ENCODE data around the gene TTF1. TPM values are rescaled to one million over a fixed set of nuclear protein-coding genes. Genes with fewer than 3 reads are reported as not detected.

TTF1 gene
- total and polyA plus RNA-seq, 2 of the 13 experiments (the other 11 are each of a cell fraction or from before 2014, with no cell fraction given) = 3.4 to 9.8 TPM

- TF ChIP-seq CSRNP2 (CRISPR knock-in tag; conservative IDR thresholded peaks at IDR 0.05; ENCODE audit: low read depth) = no peak
- TF ChIP-seq SMAD3 (CRISPR knock-in tag; IDR thresholded peaks at IDR 0.05) = no peak
- TF ChIP-seq NKX3-1 (CRISPR knock-in tag; IDR thresholded peaks at IDR 0.05) = no peak
- no peak for TF ChIP-seq ZNF784 (CRISPR knock-in tag; IDR thresholded peaks at IDR 0.05; ENCODE audit: borderline replicate concordance)
- TF ChIP-seq ZNF598 (CRISPR knock-in tag; IDR thresholded peaks at IDR 0.05; ENCODE audit: borderline replicate concordance) = no peak
- TF ChIP-seq E2F2 (CRISPR knock-in tag; IDR thresholded peaks at IDR 0.05; ENCODE audit: borderline replicate concordance) = no peak
- TF ChIP-seq FOXA3 (CRISPR knock-in tag; IDR thresholded peaks at IDR 0.05) = no peak
- no peak for TF ChIP-seq GLI4 (CRISPR knock-in tag; IDR thresholded peaks at IDR 0.05; ENCODE audit: borderline replicate concordance)
- TF ChIP-seq PHF8 (CRISPR knock-in tag; IDR thresholded peaks at IDR 0.05) = peak; percentile 55
- TF ChIP-seq HOMEZ (CRISPR knock-in tag; IDR thresholded peaks at IDR 0.05; ENCODE audit: low read depth) = no peak
- TF ChIP-seq KLF16 (CRISPR knock-in tag; IDR thresholded peaks at IDR 0.05) = 0 out of 4 replicates have a peak, but pooled peaks of 1 of the 2 experiments have one; percentile 28
- no peak for TF ChIP-seq ZKSCAN1 (IDR thresholded peaks at IDR 0.05; ENCODE audit: low read length)
- no peak for TF ChIP-seq HNRNPL (IDR thresholded peaks at IDR 0.05; ENCODE audit: low read depth, low read length)
- TF ChIP-seq ZBTB26 (CRISPR knock-in tag; IDR thresholded peaks at IDR 0.05; ENCODE audit: borderline replicate concordance) = 0 out of 2 replicates have a peak, but pooled peaks have one; percentile 29
- no peak for TF ChIP-seq ZNF672 (CRISPR knock-in tag; IDR thresholded peaks at IDR 0.05)
- TF ChIP-seq ZNF280D (CRISPR knock-in tag; IDR thresholded peaks at IDR 0.05) = no peak
- TF ChIP-seq ZNF251 (CRISPR knock-in tag; IDR thresholded peaks at IDR 0.05) = no peak
- no peak for TF ChIP-seq ARID2 (CRISPR knock-in tag; IDR thresholded peaks at IDR 0.05; ENCODE audit: borderline replicate concordance)
- TF ChIP-seq ZNF841 (CRISPR knock-in tag; IDR thresholded peaks at IDR 0.05; ENCODE audit: borderline replicate concordance) = no peak
These were observed at the start of gene TTF1 (continued) for GRCh38 chr9:132406554-132407122.

Data from HepG2 (cell line).